ENCODE measurements around the gene EPM2AIP1.
"Not testable (repeated sequence)": the region's sequence is repeated elsewhere in the genome, so short reads cannot be mapped to it uniquely, and the experiment has no call there.

The EPM2AIP1 gene

DNA sequence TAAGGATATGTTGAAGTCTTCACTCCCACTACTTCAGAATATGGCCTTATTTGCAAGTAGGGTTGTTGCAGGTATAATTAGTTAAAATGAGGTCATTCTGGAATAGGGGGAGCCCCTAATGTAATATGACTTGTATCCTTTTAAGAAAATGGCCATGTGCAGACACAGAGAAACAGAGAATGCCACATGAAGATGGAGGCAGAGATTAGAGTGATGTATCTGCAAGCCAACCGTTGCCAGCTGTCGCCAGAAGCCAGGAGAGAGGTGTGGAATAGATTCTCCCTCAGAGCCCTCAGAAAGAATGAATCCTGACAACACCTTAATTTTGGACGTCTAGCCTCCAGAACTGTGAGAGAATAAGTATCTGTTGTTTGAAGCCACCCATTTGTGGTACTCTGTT lies 36.8 kb downstream of the EPM2AIP1 start:
- no peak for DNase-seq (ENCODE audit: low read depth)
- TF ChIP-seq, protein P1, sequence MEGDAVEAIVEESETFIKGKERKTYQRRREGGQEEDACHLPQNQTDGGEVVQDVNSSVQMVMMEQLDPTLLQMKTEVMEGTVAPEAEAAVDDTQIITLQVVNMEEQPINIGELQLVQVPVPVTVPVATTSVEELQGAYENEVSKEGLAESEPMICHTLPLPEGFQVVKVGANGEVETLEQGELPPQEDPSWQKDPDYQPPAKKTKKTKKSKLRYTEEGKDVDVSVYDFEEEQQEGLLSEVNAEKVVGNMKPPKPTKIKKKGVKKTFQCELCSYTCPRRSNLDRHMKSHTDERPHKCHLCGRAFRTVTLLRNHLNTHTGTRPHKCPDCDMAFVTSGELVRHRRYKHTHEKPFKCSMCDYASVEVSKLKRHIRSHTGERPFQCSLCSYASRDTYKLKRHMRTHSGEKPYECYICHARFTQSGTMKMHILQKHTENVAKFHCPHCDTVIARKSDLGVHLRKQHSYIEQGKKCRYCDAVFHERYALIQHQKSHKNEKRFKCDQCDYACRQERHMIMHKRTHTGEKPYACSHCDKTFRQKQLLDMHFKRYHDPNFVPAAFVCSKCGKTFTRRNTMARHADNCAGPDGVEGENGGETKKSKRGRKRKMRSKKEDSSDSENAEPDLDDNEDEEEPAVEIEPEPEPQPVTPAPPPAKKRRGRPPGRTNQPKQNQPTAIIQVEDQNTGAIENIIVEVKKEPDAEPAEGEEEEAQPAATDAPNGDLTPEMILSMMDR (IDR thresholded peaks at IDR 0.05; ENCODE audit: low read depth, low read length, missing control alignments) = no peak
- H3K4me3 ChIP-seq (ENCODE audit: low read depth, low read length) = no peak overlapping the region

DNA sequence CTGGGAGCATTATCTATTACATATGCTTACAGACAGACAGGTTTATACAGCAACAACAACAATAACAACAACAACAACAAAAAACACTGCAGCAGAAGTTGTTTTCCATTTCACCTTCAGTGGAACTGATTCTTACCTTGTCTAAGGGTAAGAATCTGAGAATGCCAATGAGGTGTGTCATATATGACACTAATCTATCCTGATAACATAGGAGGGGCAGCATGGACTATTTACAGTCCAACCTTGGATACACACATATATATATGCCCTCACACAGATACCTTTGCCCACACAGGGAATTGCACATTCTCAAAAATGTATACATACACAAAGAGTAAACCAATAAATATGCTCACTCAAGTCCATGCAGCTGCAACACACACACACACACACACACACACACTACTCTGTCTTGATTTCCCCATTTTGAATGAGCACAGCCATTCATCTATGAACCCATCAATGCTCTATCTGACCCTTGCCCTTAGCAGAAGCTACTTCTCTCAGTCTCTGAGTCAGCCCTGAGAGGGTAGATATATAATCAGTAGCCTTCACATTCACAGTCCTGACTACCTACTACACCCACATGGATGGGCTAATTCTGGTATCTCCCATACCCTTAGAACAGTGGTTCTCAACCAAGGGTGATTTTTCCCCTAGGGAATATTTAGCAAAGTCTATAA lies 38.3 kb downstream of the EPM2AIP1 start:
- TF ChIP-seq, protein P1 (IDR thresholded peaks at IDR 0.05; ENCODE audit: low read depth, low read length, missing control alignments) = no peak
- DNase-seq (ENCODE audit: low read depth) = no peak
- H3K4me3 ChIP-seq (ENCODE audit: low read depth, low read length) = no peak overlapping the region

DNA sequence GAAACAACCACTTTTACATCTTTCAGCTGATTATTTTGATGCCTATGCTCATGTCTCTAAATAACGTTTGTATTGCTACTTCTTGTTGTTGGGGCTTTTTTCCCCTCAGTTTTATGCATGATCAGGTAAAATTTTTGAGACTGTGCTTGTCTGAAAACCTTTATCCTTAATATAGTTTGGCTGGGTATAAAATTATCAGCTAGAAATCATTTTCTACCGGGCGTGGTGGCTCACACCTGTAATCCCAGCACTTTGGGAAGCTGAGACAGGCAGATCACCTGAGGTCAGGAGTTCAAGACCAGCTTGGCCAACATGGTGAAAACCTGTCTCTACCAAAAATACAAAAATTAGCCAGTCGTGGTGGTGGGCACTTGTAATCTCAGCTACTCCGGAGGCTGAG lies 45.1 kb downstream of the EPM2AIP1 start:
- H3K4me3 ChIP-seq (ENCODE audit: low read depth, low read length); DNase-seq (ENCODE audit: low read depth): not testable (repeated sequence)

DNA sequence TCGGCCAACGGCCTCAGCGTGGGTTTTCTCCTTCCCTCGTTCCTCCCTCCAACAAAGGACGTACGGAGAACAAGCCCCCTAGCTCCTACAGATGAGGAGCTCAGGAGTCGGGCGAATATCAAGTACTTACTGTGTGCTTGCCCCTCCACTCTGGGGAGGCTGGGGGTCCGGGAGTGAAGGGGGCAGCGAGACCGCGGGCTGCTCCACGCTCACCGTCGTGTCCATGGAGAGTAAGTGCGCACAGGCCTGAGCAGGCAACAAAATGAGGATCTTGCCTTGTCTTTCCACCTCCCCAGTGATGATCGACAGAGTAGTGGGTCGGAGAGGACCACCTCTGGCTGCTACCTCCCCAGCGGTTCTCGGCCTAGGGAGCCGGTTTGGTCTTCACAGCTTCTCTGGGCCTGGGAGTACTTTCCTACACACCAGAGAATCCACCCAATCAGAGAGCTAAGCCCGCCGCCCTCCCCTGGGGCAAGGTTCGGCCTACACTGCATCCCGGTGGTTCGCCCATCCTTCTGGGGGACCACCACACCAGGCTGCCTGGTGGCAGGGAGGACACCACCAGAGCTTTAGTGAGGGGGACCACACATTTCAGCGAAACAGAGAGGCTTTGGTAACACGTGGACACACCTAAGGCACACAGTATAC lies 47.5 kb downstream of the EPM2AIP1 start:
- TF ChIP-seq, protein P1 (IDR thresholded peaks at IDR 0.05; ENCODE audit: low read depth, low read length, missing control alignments) = no peak
- H3K4me3 ChIP-seq (ENCODE audit: low read depth, low read length) = peak overlapping the region; percentile 56
- DNase-seq (ENCODE audit: low read depth) = no peak

DNA sequence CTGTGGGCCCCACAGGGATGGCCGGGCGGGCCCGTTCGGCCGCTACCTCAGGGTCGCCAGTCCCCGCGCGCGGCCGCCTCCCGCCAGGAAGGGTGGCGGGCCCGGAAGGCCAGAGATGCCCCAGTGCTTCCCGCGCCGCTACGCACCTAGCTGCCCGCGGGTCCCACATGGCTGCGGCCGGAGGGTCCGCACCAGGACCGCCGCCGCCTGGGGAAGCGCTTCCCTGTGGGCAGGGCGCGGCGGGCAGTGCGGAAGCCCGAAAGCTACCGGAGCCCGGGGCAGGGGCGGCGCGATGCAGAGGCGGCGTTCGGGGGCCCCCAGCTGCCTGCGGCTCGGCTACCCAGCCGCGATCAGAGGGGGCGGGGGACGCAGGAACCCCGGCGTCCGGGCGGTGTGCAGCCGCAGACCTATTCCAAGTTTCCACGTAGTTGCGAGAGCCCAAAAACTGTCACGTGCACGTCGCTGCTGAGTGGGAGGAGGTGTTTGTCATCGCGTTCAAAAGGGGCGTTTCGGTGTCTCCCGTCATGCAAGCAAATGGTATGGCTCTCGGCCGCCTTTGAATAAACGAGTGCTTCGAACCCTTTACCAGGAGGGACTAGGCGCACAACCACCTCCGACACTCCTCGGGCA lies 48.2 kb downstream of the EPM2AIP1 start, which contains the start of gene TRANK1:
Gene TRANK1 (minus strand): TSS at position 414 of the 630 bp plus-strand sequence. CDS start 245 bp downstream, at position 169.
- TF ChIP-seq, protein P1 (IDR thresholded peaks at IDR 0.05; ENCODE audit: low read depth, low read length, missing control alignments) = no peak
- H3K4me3 ChIP-seq (ENCODE audit: low read depth, low read length) = peak within 1 kb of the TSS; percentile 56
- peak; percentile 49 for DNase-seq (ENCODE audit: low read depth)

DNA sequence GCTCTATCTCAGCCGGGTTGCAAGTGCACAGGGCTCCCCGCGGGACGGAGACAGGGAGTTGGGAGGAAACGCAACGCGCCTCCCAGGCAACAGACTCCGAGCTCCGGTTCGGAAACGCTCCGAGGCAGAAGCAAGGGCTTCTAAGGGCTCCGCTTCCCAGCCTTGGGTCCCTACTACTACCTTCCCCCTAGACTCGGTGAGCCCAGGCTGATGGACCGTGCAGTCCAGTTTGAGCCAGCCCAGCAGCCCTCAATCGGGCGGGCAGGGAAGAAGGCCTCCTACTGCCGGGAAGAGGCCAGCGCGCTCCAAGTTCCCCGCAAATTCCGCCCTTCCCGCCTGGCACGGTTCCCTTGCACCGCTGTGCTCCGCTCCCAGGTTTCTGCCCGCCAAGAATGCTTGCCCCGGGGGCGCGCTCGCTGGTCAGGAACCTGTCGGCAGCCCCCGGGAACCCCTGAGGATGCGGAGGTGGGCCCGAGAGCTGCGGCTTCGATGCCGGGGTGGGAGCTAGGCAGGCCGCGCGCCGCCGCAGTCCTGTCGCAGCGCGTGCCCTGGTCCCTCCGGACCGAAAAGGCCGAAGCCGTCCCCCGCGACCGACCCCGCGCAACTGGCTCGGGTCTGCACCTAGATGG lies 48.8 kb downstream of the EPM2AIP1 start:
- no peak for DNase-seq (ENCODE audit: low read depth)
- H3K4me3 ChIP-seq (ENCODE audit: low read depth, low read length) = peak overlapping the region; percentile 56
- TF ChIP-seq, protein P1 (IDR thresholded peaks at IDR 0.05; ENCODE audit: low read depth, low read length, missing control alignments) = no peak

DNA sequence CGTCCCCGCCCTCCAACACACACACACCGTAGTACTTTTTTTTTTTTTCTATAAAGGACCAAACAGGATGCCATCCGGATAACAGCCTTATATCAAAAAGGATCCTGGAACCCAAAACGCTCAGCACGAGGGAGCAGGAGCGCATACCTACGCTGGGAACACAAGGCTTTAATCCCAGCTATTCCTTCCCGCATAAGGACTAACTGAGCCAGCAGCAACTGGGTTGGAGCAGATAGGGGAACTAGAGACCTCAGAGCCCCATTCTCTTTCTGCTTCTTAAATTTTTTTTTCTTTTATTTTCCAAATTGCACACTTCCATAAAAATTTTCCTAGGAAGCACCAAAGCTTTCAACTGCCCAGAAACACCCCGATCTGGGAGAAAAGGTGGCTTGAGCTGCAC lies 49.3 kb downstream of the EPM2AIP1 start:
- TF ChIP-seq, protein P1 (IDR thresholded peaks at IDR 0.05; ENCODE audit: low read depth, low read length, missing control alignments) = no peak
- peak overlapping the region; percentile 56 for H3K4me3 ChIP-seq (ENCODE audit: low read depth, low read length)
- DNase-seq (ENCODE audit: low read depth) = no peak
